GM12878 (cell line): ENCODE results near the gene SMYD5. TPM values are rescaled to one million over a fixed set of nuclear protein-coding genes. Genes with fewer than 3 reads are reported as not detected.

ENCODE experiments used
- ATAC-seq: fragments of 200-7000 bp; cut with Tn5 transposase; 3 replicates; pipeline ENCODE4 v1.9.1; 2020; ENCODE audit warnings: mild to moderate bottlenecking, moderate library complexity
- BruUV-seq: library from RNA; stranded (reverse); fragments of 400-500 nt; replicated peaks from 2 replicates; lab custom pipeline; 2021; lab: Mats Ljungman, UMichigan
- CTCF ChIA-PET: fragments of 300-600 bp; sonication (Branson Sonifier 250); formaldehyde crosslinking; extraction: SDS; loops from one replicate; lab custom pipeline; 2021; ENCODE audit warnings: inconsistent platforms; lab: Yijun Ruan, JAX
- POLR2A ChIA-PET: fragments of 350-600 bp; formaldehyde crosslinking; extraction: SDS; loops from one replicate; lab custom pipeline; 2021; ENCODE audit warnings: inconsistent platforms; lab: Charles Lee
- RAD21 ChIA-PET: fragments of 300-600 bp; sonication (Branson Sonifier 250); formaldehyde crosslinking; loops from one replicate; lab custom pipeline; 2023; ENCODE audit warnings: antibody characterized with exemption; ENCODE audit not compliant: unreplicated experiment; lab: Charles Lee
- SMC1A ChIA-PET: fragments of 300-600 bp; sonication (Branson Sonifier 250); formaldehyde crosslinking; loops from one replicate; lab custom pipeline; 2023; ENCODE audit not compliant: unreplicated experiment, uncharacterized antibody; lab: Charles Lee
- DNase-seq: peaks from one replicate; pipeline ENCODE4 v3.0.0-alpha.2; 2011; ENCODE audit warnings: low read depth, low spot score
- FAIRE-seq: peaks from 3 replicates; lab custom pipeline; 2011; peaks lifted over from hg19 to GRCh38; lab: Jason Lieb, UNC
- H2AFZ ChIP-seq: 2 replicates; pipeline ENCODE4 v1.6.0; 2011; ENCODE audit warnings: low read depth, low read length, control low read depth; ENCODE audit not compliant: control insufficient read depth
- H3K27ac ChIP-seq: 2 replicates; pipeline ENCODE4 v1.5.1; 2011; ENCODE audit warnings: control low read depth; ENCODE audit not compliant: control insufficient read depth, insufficient read depth
- H3K27me3 ChIP-seq, 2 experiments: replicated peaks in 1 of 2; 2 replicates each; pipeline versions ENCODE4 v1.6.0 to v1.6.1; 2011; ENCODE audit warnings: low read length in 1 of 2; ENCODE audit not compliant: control insufficient read depth in 2 of 2, insufficient read depth in 2 of 2
- H3K36me3 ChIP-seq, 2 experiments: 2 replicates each; pipeline ENCODE4 v1.5.1; 2011; ENCODE audit warnings: low read length in 1 of 2; ENCODE audit not compliant: control insufficient read depth in 2 of 2, insufficient read depth in 2 of 2
- H3K4me1 ChIP-seq: 2 replicates; pipeline ENCODE4 v1.6.1; 2011; ENCODE audit warnings: mild to moderate bottlenecking, low read length, moderate library complexity, mixed read lengths; ENCODE audit not compliant: control insufficient read depth, insufficient read depth
- H3K4me2 ChIP-seq: 2 replicates; pipeline ENCODE4 v1.6.0; 2011; ENCODE audit warnings: control low read depth; ENCODE audit not compliant: control insufficient read depth, insufficient read depth
- H3K4me3 ChIP-seq: fragments of 200-600 bp; sonication (generic); 2 replicates; pipeline ENCODE4 v1.5.1; 2016
- H3K79me2 ChIP-seq: 2 replicates; pipeline ENCODE4 v1.6.0; 2011; ENCODE audit warnings: low read length; ENCODE audit not compliant: control insufficient read depth, insufficient read depth
- H3K9ac ChIP-seq: 2 replicates; pipeline ENCODE4 v1.8.0; 2011; ENCODE audit warnings: low read length, control low read depth, mixed read lengths; ENCODE audit not compliant: control insufficient read depth, insufficient read depth
- H3K9me3 ChIP-seq: replicated peaks from 3 replicates; pipeline ENCODE4 v1.5.1; 2011; ENCODE audit warnings: mild to moderate bottlenecking, low read length; ENCODE audit not compliant: control insufficient read depth, insufficient read depth
- H4K20me1 ChIP-seq: 2 replicates; pipeline ENCODE4 v1.6.0; 2011; ENCODE audit not compliant: control insufficient read depth, insufficient read depth
- CUX1 ChIP-seq: IDR thresholded peaks from 2 replicates; pipeline ENCODE4 v1.6.1; 2012; ENCODE audit warnings: improper control_type of control experiment, low read depth, low read length; ENCODE audit not compliant: insufficient replicate concordance
- IKZF2 ChIP-seq, 2 experiments: fragments of 450-650 bp; IDR thresholded peaks; 2 replicates each; pipeline ENCODE4 v1.6.1; 2017; ENCODE audit warnings: mild to moderate bottlenecking in 2 of 2, moderate library complexity in 2 of 2
- SREBF1 ChIP-seq: IDR thresholded peaks from 2 replicates; pipeline ENCODE4 v1.6.1; 2012; ENCODE audit warnings: mild to moderate bottlenecking, low read length
- WGBS: methylation state at CpG from one replicate; pipeline ENCODE4 v1.1.6; 2016; ENCODE audit warnings: low lambda C conversion rate; ENCODE audit not compliant: insufficient replicate concordance, insufficient coverage; ENCODE audit errors: missing lambda C conversion rate; 5-methylcytosine and 5-hydroxymethylcytosine counted together
- in situ Hi-C: fragments of 300-500 bp; cut with MboI; formaldehyde crosslinking; loops from 9 replicates; pipeline ENCODE4 v1.14.3; 2018; ENCODE audit warnings: mixed read lengths
- intact Hi-C: fragments of 100-400 bp; cut with micrococcal nuclease; formaldehyde crosslinking; loops from one replicate; pipeline ENCODE4 v1.14.2; 2022; ENCODE audit not compliant: unreplicated experiment
- polyA plus RNA-seq, 11 experiments: library from polyadenylated mRNA; depleted of rRNA in 4 of 11; unstranded in 6 of 11; stranded (reverse) in 5 of 11; fragments of >200 nt; fragmentation: Nextera tagmentation in 4 of 11; fragmentation: Illumina TruSeq in 1 of 11; extraction: Ambion mirVana in 4 of 11; extraction: Trizol in 1 of 11; gene quantifications; 1 replicate in 1 of 11; 2 replicates in 10 of 11; pipeline versions ENCODE4 v1.2.1 to v1.2.3, GENCODE V29; 2011 to 2016; ENCODE audit warnings: inconsistent platforms in 2 of 11, missing spikeins in 2 of 11, low read depth in 1 of 11
- total RNA-seq, 4 experiments: library from RNA; depleted of rRNA in 3 of 4; stranded (reverse); fragments of >200 nt in 3 of 4; fragmentation: Illumina TruSeq in 1 of 4; extraction: Trizol in 1 of 4; gene quantifications; 2 replicates each; pipeline versions ENCODE4 v1.2.1 to v1.2.3, GENCODE V29; 2013 to 2021

The SMYD5 gene
- total and polyA plus RNA-seq, 10 of the 15 experiments (the other 5 are each of a cell fraction or from before 2014, with no cell fraction given) = 6.1 to 35.3 (median 26.4) TPM

- no peaks in the 10 kb centered on the region for H3K36me3 ChIP-seq
- no peak for ATAC-seq
- SMC1A ChIA-PET = interaction anchor here (1.2 kb wide), 1 partner anchor 32 kb away, joined by 3 read pairs; no protein-coding TSS in a partner anchor
These were observed 39.8 kb upstream of the SMYD5 start for GRCh38 chr2:73174244-73174643.

More at GRCh38 chr2:73174244-73174643, 39.8 kb upstream of the SMYD5 start:
- RAD21 ChIA-PET = no interaction called here
- no peaks in the 10 kb centered on the region for H3K9me3 ChIP-seq
- in situ Hi-C loops = no loop called here
- no peak overlapping the region for H2AFZ ChIP-seq
- TF ChIP-seq IKZF2 (IDR thresholded peaks at IDR 0.05) (no peak), SREBF1 (no peak), CUX1 (no peak)
- TF ChIP-seq, all 136 proteins: peak for 0
- DNase-seq = no peak
- H3K27me3 ChIP-seq = peaks cover 13 to 14% of the 10 kb centered on the region in 2 experiments; a peak in 3 of 4 replicates
- no TSS peak for BruUV-seq
- no peak overlapping the region for H3K9ac ChIP-seq
- peaks cover 13% of the 10 kb centered on the region; the same call in 1 of the 2 replicates for H3K4me1 ChIP-seq
- FAIRE-seq = no peak
- no peak overlapping the region for H3K27ac ChIP-seq
- no peak overlapping the region for H3K4me3 ChIP-seq
- H3K4me2 ChIP-seq = no peak overlapping the region
- H4K20me1 ChIP-seq = no peaks in the 10 kb centered on the region
- no peaks in the 10 kb centered on the region for H3K79me2 ChIP-seq
- intact Hi-C loops = no loop called here
- WGBS = 59% methylated on average over 10 of the region's 10 CpGs
- CTCF ChIA-PET = interaction anchor here (1.2 to 6.3 kb wide), 4 partner anchors 38 to 282 kb away, joined by 3 to 82 read pairs (median 30); no protein-coding TSS in a partner anchor
- POLR2A ChIA-PET = no interaction called here
